MM.1S (cell line): ENCODE results near the gene MAPKAP1.

Source experiments
- DNase-seq: peaks from one replicate; pipeline ENCODE4 v3.0.0-alpha.2; 2015
- H2AFZ ChIP-seq: fragments of 300-600 bp; sonication (generic); 2 replicates; pipeline ENCODE4 v1.6.0; 2016; ENCODE audit warnings: antibody characterized with exemption, low read length
- H3F3A ChIP-seq: fragments of 300-600 bp; sonication (generic); 2 replicates; pipeline ENCODE4 v1.6.1; 2016; ENCODE audit warnings: mild to moderate bottlenecking, antibody characterized with exemption, low read length, moderate library complexity, mixed read lengths; ENCODE audit not compliant: insufficient read depth
- H3K27ac ChIP-seq: fragments of 300-600 bp; sonication (generic); 2 replicates; pipeline ENCODE4 v1.5.1; 2016; ENCODE audit warnings: mild to moderate bottlenecking, low read length
- H3K27me3 ChIP-seq: fragments of 300-600 bp; sonication (generic); replicated peaks from 2 replicates; pipeline ENCODE4 v1.6.0; 2016; ENCODE audit warnings: low read length; ENCODE audit not compliant: insufficient read depth
- H3K36me3 ChIP-seq: fragments of 300-600 bp; sonication (generic); replicated peaks from 2 replicates; pipeline ENCODE4 v1.6.1; 2016; ENCODE audit warnings: mild to moderate bottlenecking, low read length, mixed read lengths; ENCODE audit not compliant: insufficient read depth
- H3K4me1 ChIP-seq: fragments of 300-600 bp; sonication (generic); 2 replicates; pipeline ENCODE4 v1.6.1; 2016; ENCODE audit warnings: low read length, mixed read lengths
- H3K4me2 ChIP-seq: fragments of 300-600 bp; sonication (generic); 2 replicates; pipeline ENCODE4 v1.6.0; 2016; ENCODE audit warnings: low read depth, low read length
- H3K4me3 ChIP-seq: fragments of 300-600 bp; sonication (generic); 2 replicates; pipeline ENCODE4 v1.5.1; 2016; ENCODE audit warnings: low read length, mixed read lengths
- H3K79me2 ChIP-seq: fragments of 300-600 bp; sonication (generic); 2 replicates; pipeline ENCODE4 v1.6.1; 2016; ENCODE audit warnings: mixed run types, low read length, mixed read lengths
- H3K9ac ChIP-seq: fragments of 300-600 bp; sonication (generic); 2 replicates; pipeline ENCODE4 v1.6.1; 2016; ENCODE audit warnings: low read length, mixed read lengths
- H3K9me2 ChIP-seq: fragments of 300-600 bp; sonication (generic); replicated peaks from 2 replicates; pipeline ENCODE4 v1.6.1; 2016; ENCODE audit warnings: mild to moderate bottlenecking, low read length, mixed read lengths; ENCODE audit not compliant: insufficient read depth
- H3K9me3 ChIP-seq: fragments of 300-600 bp; sonication (generic); replicated peaks from 2 replicates; pipeline ENCODE4 v1.6.1; 2016; ENCODE audit warnings: mild to moderate bottlenecking, low read length, mixed read lengths; ENCODE audit not compliant: insufficient read depth
- H4K20me1 ChIP-seq: fragments of 300-600 bp; sonication (generic); 2 replicates; pipeline ENCODE4 v1.6.1; 2016; ENCODE audit warnings: mild to moderate bottlenecking, low read length, moderate library complexity, mixed read lengths; ENCODE audit not compliant: insufficient read depth
- CTCF ChIP-seq: fragments of 300-600 bp; sonication (generic); IDR thresholded peaks from 2 replicates; pipeline ENCODE4 v1.5.1; 2016; ENCODE audit warnings: antibody characterized with exemption, low read length, mixed read lengths
- EZH2 ChIP-seq: fragments of 300-600 bp; sonication (generic); optimal IDR thresholded peaks from 2 replicates; pipeline ENCODE3; 2017; ENCODE audit warnings: low read depth, mild to moderate bottlenecking, antibody characterized with exemption, low read length, mixed read lengths
- EZH2phosphoT487 ChIP-seq: fragments of 300-600 bp; sonication (generic); IDR thresholded peaks from 2 replicates; pipeline ENCODE4 v1.6.1; 2018; ENCODE audit warnings: antibody characterized with exemption, low read length

The MAPKAP1 gene

GRCh38 chr9:125554726-125555125 lies 152.3 kb downstream of the MAPKAP1 start:
- no peaks in the 10 kb centered on the region for H3K27me3 ChIP-seq
- no peaks in the 10 kb centered on the region for H4K20me1 ChIP-seq
- H3K9me2 ChIP-seq, result no peaks in the 10 kb centered on the region
- no peak for TF ChIP-seq EZH2phosphoT487
- no peak for TF ChIP-seq CTCF
- TF ChIP-seq EZH2, result no peak
- no peaks in the 10 kb centered on the region for H3K79me2 ChIP-seq
- no peak overlapping the region for H3K27ac ChIP-seq
- H2AFZ ChIP-seq, result no peak overlapping the region
- DNase-seq, result no peak
- no peaks in the 10 kb centered on the region for H3K36me3 ChIP-seq
- no peaks in the 10 kb centered on the region for H3F3A ChIP-seq
- H3K4me1 ChIP-seq, result no peaks in the 10 kb centered on the region
- H3K4me3 ChIP-seq, result no peak overlapping the region
- no peak overlapping the region for H3K9ac ChIP-seq
- H3K4me2 ChIP-seq, result no peak overlapping the region
- H3K9me3 ChIP-seq, result no peaks in the 10 kb centered on the region

DNA sequence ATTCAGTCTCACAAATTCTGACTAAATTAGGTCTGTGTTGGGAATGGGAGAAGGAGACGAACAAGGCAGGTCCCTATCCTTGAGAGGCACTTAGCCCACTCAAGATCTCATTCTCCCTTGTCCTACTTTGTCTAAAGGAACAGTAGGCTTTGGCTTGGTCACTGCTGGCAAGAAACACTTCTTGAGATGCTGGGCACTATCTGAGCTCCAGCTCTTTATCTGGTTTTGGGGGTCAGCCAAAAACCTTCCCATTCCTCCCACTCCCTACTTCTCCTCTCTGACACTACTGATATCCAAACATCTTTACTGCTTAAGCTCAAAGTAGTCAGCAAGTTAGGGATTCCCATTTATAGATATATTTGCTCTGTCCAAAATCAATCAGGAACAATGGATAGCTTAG lies 155.2 kb downstream of the MAPKAP1 start:
- no peak for DNase-seq
- Histone ChIP-seq H2AFZ (no peak overlapping the region), H4K20me1 (no peaks in the 10 kb centered on the region), H3K27ac (no peak overlapping the region), H3K9me2 (no peaks in the 10 kb centered on the region), H3K4me3 (no peak overlapping the region), H3K4me1 (no peaks in the 10 kb centered on the region), H3F3A (no peaks in the 10 kb centered on the region), H3K9me3 (no peaks in the 10 kb centered on the region), H3K27me3 (no peaks in the 10 kb centered on the region), H3K36me3 (no peaks in the 10 kb centered on the region), H3K79me2 (no peaks in the 10 kb centered on the region), H3K9ac (no peak overlapping the region), H3K4me2 (no peak overlapping the region)
- TF ChIP-seq EZH2phosphoT487, result no peak
- TF ChIP-seq CTCF, result no peak
- no peak for TF ChIP-seq EZH2

DNA sequence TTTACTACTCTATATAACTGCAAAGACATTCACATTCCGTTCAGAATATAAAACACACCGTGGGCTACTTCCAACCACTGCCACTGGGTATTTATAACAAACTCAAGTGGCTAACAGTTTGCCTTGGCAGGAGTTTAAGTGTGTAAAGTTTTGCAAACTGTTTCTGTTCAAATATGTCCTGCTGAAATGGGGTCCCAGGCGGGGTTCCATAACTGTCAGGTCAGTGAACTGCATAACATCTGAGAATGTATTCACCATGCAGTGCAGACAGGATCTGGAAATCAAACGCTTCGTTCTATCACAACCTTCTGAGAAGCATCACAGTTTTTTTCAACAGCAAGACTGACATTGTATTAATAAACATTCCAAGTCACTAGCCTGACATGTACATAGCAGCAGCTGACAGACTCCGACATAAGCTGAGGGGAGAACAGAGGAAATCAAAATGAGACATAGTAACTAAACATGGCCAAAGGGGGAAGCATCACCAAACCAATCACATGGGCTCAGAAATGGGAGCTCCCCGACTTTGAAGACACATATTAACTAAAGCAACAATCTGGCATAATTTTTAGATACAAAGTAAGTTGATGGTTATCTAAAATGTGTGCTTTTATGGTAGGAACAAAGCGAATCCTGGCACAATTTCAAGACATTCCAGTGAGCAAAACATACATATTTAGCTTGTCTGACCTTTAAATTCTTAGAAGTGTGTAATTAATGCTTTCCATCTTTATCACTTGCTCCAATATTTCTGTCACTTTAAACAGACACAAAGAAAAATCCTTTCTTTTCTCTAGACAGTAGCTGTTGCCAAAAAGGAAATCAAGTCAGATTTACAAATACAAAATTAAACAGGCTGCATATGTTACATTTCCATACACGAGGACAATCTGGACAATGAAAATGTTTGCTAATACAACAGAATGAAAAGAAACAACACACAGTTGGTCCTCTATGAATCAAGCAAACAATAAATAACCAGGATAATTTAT lies 156.8 kb downstream of the MAPKAP1 start:
- Histone ChIP-seq H3K9me2 (no peaks in the 10 kb centered on the region), H2AFZ (no peak overlapping the region), H3K79me2 (no peaks in the 10 kb centered on the region), H3K9me3 (no peaks in the 10 kb centered on the region), H3F3A (no peaks in the 10 kb centered on the region), H3K4me3 (no peak overlapping the region), H3K27me3 (no peaks in the 10 kb centered on the region), H3K4me2 (no peak overlapping the region), H4K20me1 (no peaks in the 10 kb centered on the region), H3K27ac (no peak overlapping the region), H3K9ac (no peak overlapping the region), H3K4me1 (no peaks in the 10 kb centered on the region), H3K36me3 (no peaks in the 10 kb centered on the region)
- no peak for TF ChIP-seq EZH2phosphoT487
- TF ChIP-seq CTCF, result no peak
- TF ChIP-seq EZH2, result no peak
- DNase-seq, result no peak
